GM12801 (cell line): ENCODE data around the gene HPN.

Experiments
- CTCF ChIP-seq: IDR thresholded peaks from one replicate; pipeline ENCODE4 v1.5.1; 2011; ENCODE audit warnings: control low read depth; ENCODE audit not compliant: insufficient read length; ENCODE audit errors: extremely low read depth

Gene HPN

GRCh38 chr19:35066691-35067563 lies 25.4 kb downstream of the HPN start:
- no peak for TF ChIP-seq CTCF

GRCh38 chr19:35068941-35069634 lies 27.6 kb downstream of the HPN start:
- TF ChIP-seq CTCF, result no peak

- no peak for TF ChIP-seq CTCF
These were observed 28.2 kb downstream of the HPN start for GRCh38 chr19:35069696-35070095.

GRCh38 chr19:35070471-35070870 lies 28.9 kb downstream of the HPN start:
- TF ChIP-seq CTCF, result no peak

GRCh38 chr19:35073516-35073915 lies 32.0 kb downstream of the HPN start:
- TF ChIP-seq CTCF, result no peak

- no peak for TF ChIP-seq CTCF
These were observed 32.4 kb downstream of the HPN start for GRCh38 chr19:35073941-35074340.

- TF ChIP-seq CTCF, result no peak
These were observed 33.1 kb downstream of the HPN start for GRCh38 chr19:35074426-35075201.
